Fibroblast of pulmonary artery (primary cell): ENCODE measurements around the gene MED4.

ENCODE experiments used
- DNase-seq: peaks from one replicate; pipeline ENCODE4 v3.0.0-alpha.2; 2010; ENCODE audit warnings: low read depth
- H3K4me3 ChIP-seq: replicated peaks from 2 replicates; pipeline ENCODE4 v1.5.1; 2011; ENCODE audit warnings: low read depth, mild to moderate bottlenecking, control low read depth, low read length, moderate library complexity
- CTCF ChIP-seq: IDR thresholded peaks from 2 replicates; pipeline ENCODE4 v1.5.1; 2011; ENCODE audit warnings: mild to moderate bottlenecking, control low read depth, low read length, inconsistent platforms; ENCODE audit errors: missing control alignments

MED4 gene

GRCh38 chr13:48126944-48127830 is 32.3 kb upstream of the MED4 start:
- peak; percentile 72 for TF ChIP-seq CTCF
- H3K4me3 ChIP-seq, result no peak overlapping the region
- peak; percentile 87 for DNase-seq

- DNase-seq, result peak; percentile 76
- TF ChIP-seq CTCF, result no peak
- no peak overlapping the region for H3K4me3 ChIP-seq
Measured at GRCh38 chr13:48125794-48126228, 30.9 kb upstream of the MED4 start.

GRCh38 chr13:48123812-48124211 is 28.9 kb upstream of the MED4 start:
- no peak for TF ChIP-seq CTCF
- no peak for DNase-seq
- H3K4me3 ChIP-seq, result no peak overlapping the region

- no peak overlapping the region for H3K4me3 ChIP-seq
- no peak for TF ChIP-seq CTCF
- no peak for DNase-seq
Measured at GRCh38 chr13:48121733-48122132, 26.8 kb upstream of the MED4 start.

GRCh38 chr13:48120241-48120640 is 25.3 kb upstream of the MED4 start:
- TF ChIP-seq CTCF, result no peak
- H3K4me3 ChIP-seq, result no peak overlapping the region
- DNase-seq, result no peak

GRCh38 chr13:48118030-48118429 is 23.1 kb upstream of the MED4 start:
- DNase-seq, result no peak
- no peak overlapping the region for H3K4me3 ChIP-seq
- TF ChIP-seq CTCF, result no peak

GRCh38 chr13:48116808-48117207 is 21.9 kb upstream of the MED4 start:
- no peak overlapping the region for H3K4me3 ChIP-seq
- no peak for TF ChIP-seq CTCF

More at GRCh38 chr13:48116808-48117207, 21.9 kb upstream of the MED4 start:
- no peak for DNase-seq
